Measurements from ENCODE around the gene OPRL1. TPM values are rescaled to one million over a fixed set of nuclear protein-coding genes. Genes with fewer than 3 reads are reported as not detected.

The OPRL1 gene
- total and polyA plus RNA-seq, 2 donors (not counting 1 experiment from before 2014, with no cell fraction given): 3.5 to 6.2 TPM

DNA sequence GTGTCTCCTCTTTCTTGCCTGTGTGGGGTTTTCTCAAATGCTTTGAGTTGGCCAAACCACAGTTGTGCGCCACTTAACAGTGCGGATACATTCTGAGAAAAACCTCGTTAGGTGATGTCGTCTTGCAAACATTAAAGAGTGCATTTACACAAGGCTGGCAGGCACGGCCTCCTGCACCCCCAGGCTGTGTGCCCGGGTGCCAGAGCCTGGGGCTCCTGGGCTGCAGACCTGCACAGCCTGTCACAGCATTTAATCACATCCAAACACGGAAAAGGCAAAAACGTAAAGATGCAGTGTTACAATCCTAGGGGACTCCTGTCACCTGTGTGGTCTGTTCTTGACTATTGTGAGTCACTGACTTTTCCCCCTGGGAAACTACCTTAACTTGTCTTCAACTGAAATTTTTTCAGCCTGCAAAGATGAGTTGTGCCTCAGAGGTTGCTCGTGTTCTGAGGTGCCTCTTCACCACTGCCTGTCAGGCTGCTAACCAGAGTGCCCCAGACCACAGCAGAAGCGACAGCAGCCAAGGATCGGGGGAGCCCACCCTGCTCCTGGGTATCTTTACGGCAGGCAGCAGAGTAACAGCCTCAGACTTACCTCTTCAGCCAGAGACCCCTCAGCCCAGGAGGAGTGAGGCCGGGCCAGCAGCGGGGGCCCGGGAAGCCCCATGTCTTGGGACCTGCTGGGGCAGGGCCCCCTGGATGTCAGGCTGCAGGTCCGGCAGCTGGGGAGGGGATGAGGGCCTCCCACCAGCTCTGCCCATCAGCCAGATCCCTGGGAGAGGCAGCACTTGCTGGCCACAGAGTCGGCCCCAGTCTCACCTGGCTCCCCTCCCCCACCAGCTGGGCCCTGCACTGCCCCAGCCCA is 44.6 kb upstream of the OPRL1 start:
- 84% methylated on average over 13 of the region's 17 CpGs for WGBS (ENCODE audit: insufficient coverage)
- no peak overlapping the region for H3K4me3 Mint-ChIP-seq
- H3K9me3 ChIP-seq (ENCODE audit: control extremely low read depth in 1 of 3, control insufficient read depth in 2 of 3, insufficient read depth in 1 of 3, low read length in 2 of 3): no peaks in the 10 kb centered on the region
- peaks cover 4% of the 10 kb centered on the region for H3K27me3 Mint-ChIP-seq
- intact Hi-C loops (cut with micrococcal nuclease): loop anchor here (5.0 kb wide), 1 partner anchor 67 kb away; no protein-coding TSS in a partner anchor
- ChIA-PET POLR2A (no interaction called here), CTCF (interaction anchor here (0.7 kb wide), 1 partner anchor 312 kb away, joined by 3 read pairs; no protein-coding TSS in a partner anchor)
- H3K36me3 ChIP-seq (replicated peaks in 1 of 2; ENCODE audit: control extremely low read depth in 1 of 2, control insufficient read depth in 1 of 2, extremely low read depth in 1 of 2, insufficient read depth in 2 of 2, low read length in 1 of 2): peaks cover 0 to 22% of the 10 kb centered on the region in 2 experiments
- no peak for ATAC-seq (ENCODE audit: low read depth)
- H3K27ac ChIP-seq (ENCODE audit: low read length in 2 of 2): no peak overlapping the region
- H3K4me3 ChIP-seq (ENCODE audit: control extremely low read depth in 1 of 5, extremely low read depth in 1 of 5, insufficient read depth in 1 of 5, low read depth in 2 of 5, low read length in 4 of 5): no peak overlapping the region
- no peak overlapping the region for H2AFZ ChIP-seq (ENCODE audit: insufficient read depth, low read depth, low read length, poor library complexity, severe bottlenecking)
- peaks cover 0 to 13% (median 5%) of the 10 kb centered on the region in 4 experiments for H3K27me3 ChIP-seq (replicated peaks in 1 of 4; ENCODE audit: control extremely low read depth in 1 of 4, control insufficient read depth in 3 of 4, insufficient read depth in 4 of 4, low read length in 3 of 4)
- no peak for DNase-seq
- TF ChIP-seq, protein P1, sequence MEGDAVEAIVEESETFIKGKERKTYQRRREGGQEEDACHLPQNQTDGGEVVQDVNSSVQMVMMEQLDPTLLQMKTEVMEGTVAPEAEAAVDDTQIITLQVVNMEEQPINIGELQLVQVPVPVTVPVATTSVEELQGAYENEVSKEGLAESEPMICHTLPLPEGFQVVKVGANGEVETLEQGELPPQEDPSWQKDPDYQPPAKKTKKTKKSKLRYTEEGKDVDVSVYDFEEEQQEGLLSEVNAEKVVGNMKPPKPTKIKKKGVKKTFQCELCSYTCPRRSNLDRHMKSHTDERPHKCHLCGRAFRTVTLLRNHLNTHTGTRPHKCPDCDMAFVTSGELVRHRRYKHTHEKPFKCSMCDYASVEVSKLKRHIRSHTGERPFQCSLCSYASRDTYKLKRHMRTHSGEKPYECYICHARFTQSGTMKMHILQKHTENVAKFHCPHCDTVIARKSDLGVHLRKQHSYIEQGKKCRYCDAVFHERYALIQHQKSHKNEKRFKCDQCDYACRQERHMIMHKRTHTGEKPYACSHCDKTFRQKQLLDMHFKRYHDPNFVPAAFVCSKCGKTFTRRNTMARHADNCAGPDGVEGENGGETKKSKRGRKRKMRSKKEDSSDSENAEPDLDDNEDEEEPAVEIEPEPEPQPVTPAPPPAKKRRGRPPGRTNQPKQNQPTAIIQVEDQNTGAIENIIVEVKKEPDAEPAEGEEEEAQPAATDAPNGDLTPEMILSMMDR (IDR thresholded peaks at IDR 0.05): no peak
- TF ChIP-seq EZH2 (IDR thresholded peaks at IDR 0.05; ENCODE audit: borderline replicate concordance, insufficient read depth, low read depth, low read length, poor library complexity, severe bottlenecking): no peak
- H3K9me3 Mint-ChIP-seq (ENCODE audit: insufficient read depth): no peaks in the 10 kb centered on the region
- no peak overlapping the region for H3K4me2 ChIP-seq (replicated peaks; ENCODE audit: low read depth, low read length, poor library complexity, severe bottlenecking)
- H3K4me1 ChIP-seq (ENCODE audit: control insufficient read depth in 2 of 2, insufficient read depth in 2 of 2, low read length in 2 of 2): peaks cover 19 to 20% of the 10 kb centered on the region in 2 donors
- no peak overlapping the region for H3K9ac ChIP-seq (ENCODE audit: low read length)
- no peak overlapping the region for H3K27ac Mint-ChIP-seq
- H3K4me1 Mint-ChIP-seq: peaks cover 15% of the 10 kb centered on the region
- H4K20me1 ChIP-seq (ENCODE audit: control insufficient read depth, insufficient read depth, low read length, poor library complexity, severe bottlenecking): peaks cover 6% of the 10 kb centered on the region
- no peaks in the 10 kb centered on the region for H3K79me2 ChIP-seq (ENCODE audit: control insufficient read depth, insufficient read depth, low read length)

DNA sequence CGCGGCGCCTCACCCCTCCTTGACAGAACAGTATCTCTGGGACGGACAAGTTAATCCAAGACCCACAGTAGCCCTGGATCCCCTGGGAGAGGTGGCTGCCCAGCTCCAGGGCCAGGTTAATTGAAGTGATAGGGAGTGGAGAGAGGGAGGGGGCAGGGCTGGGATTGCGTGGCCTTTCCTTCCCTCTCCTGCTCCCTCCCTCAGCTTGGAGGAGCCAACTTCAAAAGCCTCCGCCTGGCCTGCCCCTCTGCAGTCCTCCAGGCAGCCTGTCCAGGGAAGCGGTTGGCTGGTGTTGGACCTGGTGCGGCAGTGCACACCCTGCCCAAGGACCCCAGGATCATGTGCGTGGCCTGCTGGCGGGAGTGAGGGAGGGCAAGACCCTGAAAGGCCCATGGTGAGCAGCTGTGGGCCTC is 43.9 kb upstream of the OPRL1 start, which contains the start of gene C20orf204:
Gene C20orf204 (plus strand): TSS at position 250 of the 413 bp plus-strand sequence. CDS start 142 bp downstream, at position 392.
- H3K9me3 ChIP-seq (ENCODE audit: control extremely low read depth in 1 of 3, control insufficient read depth in 2 of 3, insufficient read depth in 1 of 3, low read length in 2 of 3): no peaks in the 10 kb centered on the region
- H2AFZ ChIP-seq (ENCODE audit: insufficient read depth, low read depth, low read length, poor library complexity, severe bottlenecking): no peak within 1 kb of the TSS
- no peak within 1 kb of the TSS for H3K4me2 ChIP-seq (replicated peaks; ENCODE audit: low read depth, low read length, poor library complexity, severe bottlenecking)
- ATAC-seq (ENCODE audit: low read depth) (no peak), DNase-seq (no peak)
- Mint-ChIP-seq H3K4me3 (no peak within 1 kb of the TSS), H3K27me3 (peaks cover 5% of the 10 kb centered on the region), H3K4me1 (peaks cover 15% of the 10 kb centered on the region), H3K27ac (no peak within 1 kb of the TSS), H3K9me3 (ENCODE audit: insufficient read depth) (no peaks in the 10 kb centered on the region)
- peaks cover 19 to 20% of the 10 kb centered on the region in 2 donors for H3K4me1 ChIP-seq (ENCODE audit: control insufficient read depth in 2 of 2, insufficient read depth in 2 of 2, low read length in 2 of 2)
- POLR2A ChIA-PET: no interaction called here
- CTCF ChIA-PET: interaction anchor here (6.4 kb wide), 1 partner anchor 84 kb away, joined by 108 read pairs; no protein-coding TSS in a partner anchor
- WGBS (ENCODE audit: insufficient coverage): 95% methylated on average over 7 of the region's 10 CpGs
- no peak within 1 kb of the TSS for H3K4me3 ChIP-seq (ENCODE audit: control extremely low read depth in 1 of 5, extremely low read depth in 1 of 5, insufficient read depth in 1 of 5, low read depth in 2 of 5, low read length in 4 of 5)
- no peak for TF ChIP-seq EZH2 (IDR thresholded peaks at IDR 0.05; ENCODE audit: borderline replicate concordance, insufficient read depth, low read depth, low read length, poor library complexity, severe bottlenecking)
- TF ChIP-seq, protein P1 (IDR thresholded peaks at IDR 0.05): no peak
- no peak within 1 kb of the TSS for H3K27ac ChIP-seq (ENCODE audit: low read length in 2 of 2)
- no peaks in the 10 kb centered on the region for H3K79me2 ChIP-seq (ENCODE audit: control insufficient read depth, insufficient read depth, low read length)
- peaks cover 0 to 15% of the 10 kb centered on the region in 2 experiments for H3K36me3 ChIP-seq (replicated peaks in 1 of 2; ENCODE audit: control extremely low read depth in 1 of 2, control insufficient read depth in 1 of 2, extremely low read depth in 1 of 2, insufficient read depth in 2 of 2, low read length in 1 of 2)
- H3K27me3 ChIP-seq (replicated peaks in 1 of 4; ENCODE audit: control extremely low read depth in 1 of 4, control insufficient read depth in 3 of 4, insufficient read depth in 4 of 4, low read length in 3 of 4): peaks cover 0 to 16% (median 7%) of the 10 kb centered on the region in 4 experiments
- intact Hi-C loops (cut with micrococcal nuclease): loop anchor here (5.0 kb wide), 1 partner anchor 66 kb away; no protein-coding TSS in a partner anchor
- peaks cover 6% of the 10 kb centered on the region for H4K20me1 ChIP-seq (ENCODE audit: control insufficient read depth, insufficient read depth, low read length, poor library complexity, severe bottlenecking)
- no peak within 1 kb of the TSS for H3K9ac ChIP-seq (ENCODE audit: low read length)

Measured in B cell (primary cell).